H1 (cell line): Measurements from ENCODE around the gene CRYBG1. TPM values are rescaled to one million over a fixed set of nuclear protein-coding genes. Genes with fewer than 3 reads are reported as not detected.

Source experiments
- CTCF ChIA-PET: fragments of 300-600 bp; sonication (Branson Sonifier 250); formaldehyde crosslinking; loops from one replicate; lab custom pipeline; 2021; ENCODE audit not compliant: partially characterized antibody; lab: Charles Lee
- POLR2A ChIA-PET: fragments of 300-600 bp; sonication (Branson Sonifier 250); formaldehyde crosslinking; loops from one replicate; lab custom pipeline; 2021; ENCODE audit warnings: inconsistent platforms; ENCODE audit not compliant: partially characterized antibody; lab: Charles Lee
- DNase-seq, 2 experiments: peaks; one replicate each; pipeline versions ENCODE4 v3.0.0 to v3.0.0-alpha.2; 2010 to 2022; ENCODE audit warnings: low spot score in 2 of 2, low read depth in 1 of 2, mixed read lengths in 1 of 2
- FAIRE-seq: peaks from 2 replicates; lab custom pipeline; 2011; peaks lifted over from hg19 to GRCh38; lab: Jason Lieb, UNC
- H2AFZ ChIP-seq: 2 replicates; pipeline ENCODE4 v1.8.1; 2012; ENCODE audit warnings: low read length, inconsistent platforms
- H2AK5ac ChIP-seq: 2 replicates; pipeline ENCODE4 v1.6.1; 2013; ENCODE audit warnings: low read depth, low read length
- H2BK120ac ChIP-seq: replicated peaks from 2 replicates; pipeline ENCODE3; 2013; ENCODE audit warnings: low read depth, low read length, inconsistent platforms
- H2BK12ac ChIP-seq: 2 replicates; pipeline ENCODE4 v1.6.1; 2013; ENCODE audit warnings: low read depth, low read length
- H2BK15ac ChIP-seq: 2 replicates; pipeline ENCODE4 v1.6.1; 2013; ENCODE audit warnings: low read length
- H2BK20ac ChIP-seq: 2 replicates; pipeline ENCODE4 v1.6.1; 2013; ENCODE audit warnings: low read length
- H2BK5ac ChIP-seq: 2 replicates; pipeline ENCODE4 v1.6.1; 2013; ENCODE audit warnings: low read depth, low read length
- H3K14ac ChIP-seq: 2 replicates; pipeline ENCODE4 v1.6.1; 2013; ENCODE audit warnings: inconsistent platforms; ENCODE audit not compliant: insufficient read length
- H3K18ac ChIP-seq: 2 replicates; pipeline ENCODE4 v1.6.1; 2013; ENCODE audit warnings: low read length; ENCODE audit errors: extremely low read depth
- H3K23ac ChIP-seq: 2 replicates; pipeline ENCODE4 v1.6.1; 2013; ENCODE audit warnings: inconsistent platforms; ENCODE audit not compliant: insufficient read length
- H3K23me2 ChIP-seq: 2 replicates; pipeline ENCODE4 v1.6.1; 2013; ENCODE audit warnings: low read depth, low read length
- H3K27ac ChIP-seq: 2 replicates; pipeline ENCODE4 v1.6.1; 2011; ENCODE audit warnings: low read depth, low read length, inconsistent platforms
- H3K27me3 ChIP-seq, 4 experiments: replicated peaks in 1 of 4; 1 replicate in 1 of 4; 2 replicates in 3 of 4; pipeline versions ENCODE4 v1.6.1 to v1.8.1; 2011 to 2013; ENCODE audit warnings: low read length in 3 of 4, mild to moderate bottlenecking in 3 of 4, inconsistent platforms in 2 of 4, mixed read lengths in 2 of 4, moderate library complexity in 1 of 4; ENCODE audit not compliant: control insufficient read depth in 3 of 4, insufficient read depth in 3 of 4; ENCODE audit errors: extremely low read depth in 1 of 4
- H3K36me3 ChIP-seq, 4 experiments: 2 replicates each; pipeline versions ENCODE4 v1.6.1 to v1.8.1; 2011 to 2013; ENCODE audit warnings: mild to moderate bottlenecking in 4 of 4, low read length in 3 of 4, moderate library complexity in 2 of 4, control low read depth in 1 of 4, inconsistent platforms in 1 of 4; ENCODE audit not compliant: insufficient read depth in 4 of 4, control insufficient read depth in 2 of 4
- H3K4ac ChIP-seq: replicated peaks from 2 replicates; pipeline ENCODE3; 2013; ENCODE audit warnings: low read length, low read depth, mixed read lengths, inconsistent platforms; ENCODE audit not compliant: insufficient read length
- H3K4me1 ChIP-seq, 4 experiments: replicated peaks in 1 of 4; 1 replicate in 1 of 4; 2 replicates in 3 of 4; pipeline versions ENCODE4 v1.6.1 to v1.8.1; 2011 to 2013; ENCODE audit warnings: low read length in 3 of 4, inconsistent platforms in 2 of 4, mixed read lengths in 1 of 4; ENCODE audit not compliant: insufficient read depth in 4 of 4, control insufficient read depth in 3 of 4
- H3K4me2 ChIP-seq, 2 experiments: 2 replicates each; pipeline versions ENCODE4 v1.6.1 to v1.8.1; 2011 to 2013; ENCODE audit warnings: low read depth in 2 of 2, low read length in 2 of 2, control low read depth in 1 of 2, inconsistent platforms in 1 of 2, mild to moderate bottlenecking in 1 of 2; ENCODE audit not compliant: insufficient read depth in 1 of 2
- H3K4me3 ChIP-seq, 4 experiments: fragments of 200-600, 300-600 bp in 1 of 4; sonication (generic), shearing (Covaris generic), sonication (Bioruptor Twin) in 1 of 4; 2 replicates each; pipeline versions ENCODE4 v1.5.1 to v1.8.1; 2011 to 2016; ENCODE audit warnings: low read length in 4 of 4, low read depth in 3 of 4, control low read depth in 2 of 4, inconsistent platforms in 2 of 4, mild to moderate bottlenecking in 2 of 4, mixed read lengths in 1 of 4, moderate library complexity in 1 of 4; ENCODE audit not compliant: insufficient read depth in 2 of 4; ENCODE audit errors: extremely low read depth in 1 of 4
- H3K56ac ChIP-seq: replicated peaks from 2 replicates; pipeline ENCODE3; 2013; ENCODE audit warnings: low read depth, mild to moderate bottlenecking, mixed read lengths, low read length, inconsistent platforms; ENCODE audit not compliant: insufficient read length
- H3K79me1 ChIP-seq: 2 replicates; pipeline ENCODE4 v1.6.1; 2013; ENCODE audit warnings: low read depth, low read length, control low read depth
- H3K79me2 ChIP-seq, 2 experiments: 2 replicates each; pipeline versions ENCODE4 v1.6.1 to v1.8.1; 2012 to 2013; ENCODE audit warnings: low read length in 2 of 2, mild to moderate bottlenecking in 2 of 2, inconsistent platforms in 1 of 2; ENCODE audit not compliant: insufficient read depth in 2 of 2, control insufficient read depth in 1 of 2
- H3K9ac ChIP-seq, 4 experiments: replicated peaks in 1 of 4; 1 replicate in 1 of 4; 2 replicates in 3 of 4; pipeline versions ENCODE4 v1.6.1 to v1.8.1; 2011 to 2013; ENCODE audit warnings: low read depth in 3 of 4, low read length in 3 of 4, control low read depth in 2 of 4, mild to moderate bottlenecking in 2 of 4, moderate library complexity in 2 of 4, inconsistent platforms in 1 of 4; ENCODE audit errors: extremely low read depth in 1 of 4
- H3K9me3 ChIP-seq, 2 experiments: 2 replicates each; pipeline versions ENCODE4 v1.6.1 to v1.8.1; 2012 to 2013; ENCODE audit warnings: mild to moderate bottlenecking in 2 of 2, moderate library complexity in 2 of 2, control low read depth in 1 of 2, inconsistent platforms in 1 of 2, low read depth in 1 of 2, low read length in 1 of 2, mixed read lengths in 1 of 2; ENCODE audit not compliant: insufficient read depth in 2 of 2
- H4K20me1 ChIP-seq, 2 experiments: replicated peaks in 1 of 2; 2 replicates each; pipeline versions ENCODE3 to v1.8.1; 2011 to 2013; ENCODE audit warnings: inconsistent platforms in 2 of 2, low read length in 2 of 2, mild to moderate bottlenecking in 1 of 2; ENCODE audit not compliant: insufficient read depth in 2 of 2, control insufficient read depth in 1 of 2
- H4K5ac ChIP-seq: 2 replicates; pipeline ENCODE4 v1.6.1; 2013; ENCODE audit warnings: low read length, low read depth, mixed read lengths, inconsistent platforms; ENCODE audit not compliant: insufficient read length
- H4K8ac ChIP-seq: 2 replicates; pipeline ENCODE4 v1.8.0; 2013; ENCODE audit warnings: mild to moderate bottlenecking, moderate library complexity, low read length, inconsistent platforms; ENCODE audit not compliant: insufficient read depth; ENCODE audit errors: extremely low read depth
- H4K91ac ChIP-seq: replicated peaks from 2 replicates; pipeline ENCODE3; 2013; ENCODE audit warnings: low read length, mixed read lengths, inconsistent platforms; ENCODE audit not compliant: insufficient read length
- BACH1 ChIP-seq: IDR thresholded peaks from 2 replicates; pipeline ENCODE4 v1.6.1; 2012; ENCODE audit warnings: low read length, improper control_type of control experiment
- E2F6 ChIP-seq: IDR thresholded peaks from 2 replicates; pipeline ENCODE4 v1.6.1; 2012; ENCODE audit warnings: inconsistent platforms
- FOSL1 ChIP-seq: IDR thresholded peaks from 2 replicates; pipeline ENCODE4 v1.6.1; 2011; ENCODE audit warnings: mild to moderate bottlenecking, low read depth, low read length, moderate library complexity; ENCODE audit not compliant: insufficient read depth
- GABPA ChIP-seq: IDR thresholded peaks from 2 replicates; pipeline ENCODE4 v1.6.1; 2011; ENCODE audit warnings: mild to moderate bottlenecking, low read length, moderate library complexity, borderline replicate concordance; ENCODE audit not compliant: insufficient read depth
- HDAC2 ChIP-seq, 2 experiments: fragments of 300-600 bp in 1 of 2; sonication (generic) in 1 of 2; IDR thresholded peaks; 2 replicates each; pipeline ENCODE4 v1.6.1; 2011 to 2012; ENCODE audit warnings: low read depth in 2 of 2, low read length in 2 of 2, mild to moderate bottlenecking in 2 of 2, moderate library complexity in 2 of 2, borderline replicate concordance in 1 of 2, inconsistent platforms in 1 of 2
- NRF1 ChIP-seq: IDR thresholded peaks from 2 replicates; pipeline ENCODE4 v1.6.1; 2011; ENCODE audit warnings: mild to moderate bottlenecking, low read depth, low read length, improper control_type of control experiment
- WGBS, 2 experiments: shearing (Covaris generic) in 1 of 2; methylation state at CpG; one replicate each; pipeline versions ENCODE4 v1.1.6 to v1.1.7; 2013 to 2015; ENCODE audit warnings: low lambda C conversion rate in 2 of 2, mixed read lengths in 2 of 2, inconsistent platforms in 1 of 2, low coverage in 1 of 2, missing lambda C conversion rate in 1 of 2; ENCODE audit not compliant: insufficient replicate concordance in 2 of 2, insufficient coverage in 1 of 2, insufficient read length in 1 of 2; ENCODE audit errors: extremely low coverage in 1 of 2, missing lambda C conversion rate in 1 of 2; 5-methylcytosine and 5-hydroxymethylcytosine counted together
- polyA plus RNA-seq, 7 experiments: library from polyadenylated mRNA; depleted of rRNA in 3 of 7; stranded (reverse) in 5 of 7; unstranded in 2 of 7; fragments of >200 nt in 5 of 7; fragments of 200-250 nt in 2 of 7; gene quantifications; 1 replicate in 5 of 7; 2 replicates in 1 of 7; 4 replicates in 1 of 7; pipeline versions ENCODE4 v1.2.1 to v1.2.3, GENCODE V29; 2011 to 2013; ENCODE audit warnings: missing spikeins in 2 of 7, mixed read lengths in 2 of 7
- total RNA-seq: library from RNA; stranded (reverse); fragmentation: NEBNext Ultra II Directional; extraction: Animal tissue kit (Norgen Biotek cat#: 25700); gene quantifications from 2 replicates; pipeline ENCODE4 v1.2.1, GENCODE V29; 2021

Gene CRYBG1
- total and polyA plus RNA-seq, 2 of the 8 experiments (the other 6 are each of a cell fraction or from before 2014, with no cell fraction given) = 2.2 to 11.6 TPM

DNA sequence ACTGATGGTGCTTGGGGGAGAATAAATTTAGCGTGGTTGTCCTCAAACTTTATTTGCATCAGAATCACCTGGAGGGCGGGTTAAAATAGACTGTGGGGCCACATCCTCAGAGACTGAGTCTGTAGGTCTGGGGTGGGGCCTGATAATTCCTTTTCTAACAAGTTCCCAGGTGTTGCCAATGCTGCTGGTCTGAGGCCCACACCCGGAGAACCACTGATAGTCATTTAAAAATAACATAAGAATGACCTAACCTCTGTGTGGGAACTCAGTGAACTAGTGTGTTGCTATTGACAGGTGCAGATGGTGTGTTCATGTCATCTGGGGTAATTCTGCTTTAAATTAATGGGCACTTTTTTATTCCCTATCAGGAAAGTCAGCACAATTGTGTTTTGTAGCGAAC is 204.0 kb downstream of the CRYBG1 start:
- Histone ChIP-seq H3K9ac (no peak overlapping the region), H3K23ac (no peak overlapping the region), H4K20me1 (no peaks in the 10 kb centered on the region), H2AK5ac (no peak overlapping the region), H3K4me1 (peaks cover 0 to 10% (median 5%) of the 10 kb centered on the region in 4 experiments; a peak in 3 of 7 replicates), H3K79me2 (no peaks in the 10 kb centered on the region), H2BK20ac (no peak overlapping the region), H3K4me2 (no peak overlapping the region), H3K4me3 (no peak overlapping the region), H4K8ac (no peak overlapping the region), H2AFZ (no peak overlapping the region), H3K79me1 (no peaks in the 10 kb centered on the region), H3K23me2 (no peaks in the 10 kb centered on the region; the same call in 1 of the 2 replicates), H3K36me3 (no peaks in the 10 kb centered on the region; a peak in 2 of 8 replicates), H2BK15ac (no peak overlapping the region), H3K56ac (no peak overlapping the region), H3K9me3 (no peaks in the 10 kb centered on the region), H3K18ac (no peak overlapping the region), H3K27me3 (no peaks in the 10 kb centered on the region), H3K27ac (no peak overlapping the region), H2BK5ac (no peak overlapping the region), H2BK120ac (no peak overlapping the region), H4K91ac (no peak overlapping the region), H2BK12ac (no peak overlapping the region), H4K5ac (no peak overlapping the region), H3K4ac (no peak overlapping the region), H3K14ac (no peak overlapping the region)
- POLR2A ChIA-PET = no interaction called here
- FAIRE-seq = no peak
- no peak for TF ChIP-seq HDAC2 (IDR thresholded peaks at IDR 0.05; ENCODE audit: borderline replicate concordance in 1 of 2, low read depth in 2 of 2, low read length in 2 of 2)
- no peak for TF ChIP-seq FOSL1
- no peak for TF ChIP-seq BACH1
- no peak for TF ChIP-seq NRF1
- TF ChIP-seq GABPA = no peak
- TF ChIP-seq E2F6 = no peak
- WGBS, 2 experiments = 59% methylated on average over 4 of the region's 4 CpGs; no CpG with 5 or more reads in 1 of the 2 experiments
- no peak for DNase-seq
- CTCF ChIA-PET = interaction anchor here (0.9 to 5.2 kb wide), 12 partner anchors 15 to 433 kb away, joined by 3 to 46 read pairs (median 6); partner anchors contain the start of gene CRYBG1
